HCT116 (cell line): ENCODE measurements around the gene GTF3C5.

ENCODE experiments used
- EZH2 ChIP-seq: fragments of 200-600 bp; sonication (generic); IDR thresholded peaks from 2 replicates; pipeline ENCODE4 v1.6.1; 2017; ENCODE audit warnings: antibody characterized with exemption, mixed run types
- EZH2phosphoT487 ChIP-seq: fragments of 200-600 bp; IDR thresholded peaks from 2 replicates; pipeline ENCODE4 v1.6.1; 2018; ENCODE audit warnings: antibody characterized with exemption, borderline replicate concordance
- POLR2A ChIP-seq: IDR thresholded peaks from 2 replicates; pipeline ENCODE4 v1.7.0; 2011; ENCODE audit warnings: borderline replicate concordance; ENCODE audit not compliant: insufficient read depth, insufficient read length; ENCODE audit errors: extremely low read depth
- POLR2AphosphoS5 ChIP-seq: IDR thresholded peaks from 2 replicates; pipeline ENCODE4 v1.6.1; 2011; ENCODE audit warnings: mild to moderate bottlenecking, low read depth, low read length, moderate library complexity
- REST ChIP-seq: IDR thresholded peaks from 2 replicates; pipeline ENCODE4 v1.6.1; 2012; ENCODE audit warnings: low read depth
- SP1 ChIP-seq: IDR thresholded peaks from 2 replicates; pipeline ENCODE4 v1.6.1; 2012; ENCODE audit warnings: low read depth
- TF ChIP-seq, protein P1 (sequence below), 3 experiments: fragments of 200-600 bp in 1 of 3; sonication (generic) in 1 of 3; IDR thresholded peaks in 2 of 3; conservative IDR thresholded peaks in 1 of 3; 2 replicates each; pipeline ENCODE4 v1.5.1; 2012 to 2017; ENCODE audit warnings: low read depth in 2 of 3, low read length in 2 of 3, antibody characterized with exemption in 1 of 3, borderline replicate concordance in 1 of 3, control low read depth in 1 of 3, mild to moderate bottlenecking in 1 of 3, mixed read lengths in 1 of 3, mixed run types in 1 of 3, moderate library complexity in 1 of 3; ENCODE audit not compliant: insufficient read depth in 1 of 3

DNA sequence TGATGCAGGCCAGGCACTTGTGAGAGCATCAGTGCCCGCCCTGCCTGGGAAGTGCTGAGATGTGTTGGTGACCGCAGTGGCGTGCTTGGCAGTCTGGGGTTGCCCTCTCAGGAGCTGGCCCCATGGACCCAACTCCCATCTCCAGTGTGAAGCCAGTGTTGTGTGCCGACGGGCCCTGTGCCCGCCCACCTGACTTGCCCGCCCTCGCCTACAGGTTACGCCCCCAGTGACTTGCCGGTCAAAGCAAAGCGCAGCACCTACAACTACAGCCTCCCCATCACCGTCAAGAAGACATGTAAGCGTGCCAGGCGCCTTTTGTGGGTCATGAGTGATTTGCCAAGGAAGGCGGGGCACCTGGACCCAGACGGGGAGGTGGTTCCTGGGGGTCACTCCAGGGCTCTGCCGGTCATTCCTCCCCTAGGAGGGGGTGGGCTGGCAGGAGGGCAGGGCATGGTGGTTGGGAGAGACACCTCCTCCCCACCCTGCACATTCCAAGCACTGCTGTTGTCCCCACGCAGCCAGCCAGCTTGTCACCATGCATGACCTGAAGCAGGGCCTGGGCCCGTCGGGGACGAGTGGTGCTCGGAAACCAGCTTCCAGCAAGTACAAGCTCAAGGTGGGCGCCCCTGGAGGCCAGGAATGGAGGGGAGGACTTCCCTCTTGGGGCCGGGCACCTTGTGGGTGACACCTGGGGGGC is 23.5 kb downstream of the GTF3C5 start:
- no peak for TF ChIP-seq EZH2phosphoT487
- no peak for TF ChIP-seq POLR2AphosphoS5
- no peak for TF ChIP-seq REST
- TF ChIP-seq, protein P1, sequence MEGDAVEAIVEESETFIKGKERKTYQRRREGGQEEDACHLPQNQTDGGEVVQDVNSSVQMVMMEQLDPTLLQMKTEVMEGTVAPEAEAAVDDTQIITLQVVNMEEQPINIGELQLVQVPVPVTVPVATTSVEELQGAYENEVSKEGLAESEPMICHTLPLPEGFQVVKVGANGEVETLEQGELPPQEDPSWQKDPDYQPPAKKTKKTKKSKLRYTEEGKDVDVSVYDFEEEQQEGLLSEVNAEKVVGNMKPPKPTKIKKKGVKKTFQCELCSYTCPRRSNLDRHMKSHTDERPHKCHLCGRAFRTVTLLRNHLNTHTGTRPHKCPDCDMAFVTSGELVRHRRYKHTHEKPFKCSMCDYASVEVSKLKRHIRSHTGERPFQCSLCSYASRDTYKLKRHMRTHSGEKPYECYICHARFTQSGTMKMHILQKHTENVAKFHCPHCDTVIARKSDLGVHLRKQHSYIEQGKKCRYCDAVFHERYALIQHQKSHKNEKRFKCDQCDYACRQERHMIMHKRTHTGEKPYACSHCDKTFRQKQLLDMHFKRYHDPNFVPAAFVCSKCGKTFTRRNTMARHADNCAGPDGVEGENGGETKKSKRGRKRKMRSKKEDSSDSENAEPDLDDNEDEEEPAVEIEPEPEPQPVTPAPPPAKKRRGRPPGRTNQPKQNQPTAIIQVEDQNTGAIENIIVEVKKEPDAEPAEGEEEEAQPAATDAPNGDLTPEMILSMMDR (IDR thresholded peaks at IDR 0.05 in 2 of 3, conservative IDR thresholded peaks at IDR 0.05 in 1 of 3; ENCODE audit: borderline replicate concordance in 1 of 3, insufficient read depth in 1 of 3, low read depth in 2 of 3, low read length in 2 of 3) = no peak
- no peak for TF ChIP-seq POLR2A
- TF ChIP-seq EZH2 = no peak
- no peak for TF ChIP-seq SP1
